ENCODE data around the gene GCM1.

Gene GCM1

GRCh38 chr6:53139841-53140413 lies 8.7 kb downstream of the GCM1 start:
- H3K79me2 ChIP-seq (ENCODE audit: insufficient read depth, low read length) = no peaks in the 10 kb centered on the region
- no peaks in the 10 kb centered on the region for H3K9me3 ChIP-seq (ENCODE audit: insufficient read depth, low read depth, low read length)
- no peaks in the 10 kb centered on the region for H3F3A ChIP-seq (ENCODE audit: low read depth)
- H3K4me3 ChIP-seq (ENCODE audit: low read length, poor library complexity, severe bottlenecking) = no peak overlapping the region
- no peak overlapping the region for H3K4me2 ChIP-seq (ENCODE audit: low read depth, low read length, poor library complexity, severe bottlenecking)
- no peaks in the 10 kb centered on the region for H3K9me2 ChIP-seq (replicated peaks; ENCODE audit: low read depth, low read length)
- H4K20me1 ChIP-seq (ENCODE audit: insufficient read depth, low read length, poor library complexity, severe bottlenecking) = no peaks in the 10 kb centered on the region
- H3K4me1 ChIP-seq (ENCODE audit: insufficient read depth, low read length, poor library complexity, severe bottlenecking) = no peaks in the 10 kb centered on the region
- TF ChIP-seq CTCF (conservative IDR thresholded peaks at IDR 0.05; ENCODE audit: low read length) = no peak
- no peak for TF ChIP-seq EZH2phosphoT487 (IDR thresholded peaks at IDR 0.05; ENCODE audit: borderline replicate concordance)
- no peaks in the 10 kb centered on the region for H3K27me3 ChIP-seq (ENCODE audit: insufficient read depth, low read length, poor library complexity, severe bottlenecking)
- no peak overlapping the region for H2AFZ ChIP-seq (ENCODE audit: low read length)
- no peaks in the 10 kb centered on the region for H3K36me3 ChIP-seq (ENCODE audit: insufficient read depth, low read length)
- no peak overlapping the region for H3K9ac ChIP-seq (ENCODE audit: low read depth, low read length, poor library complexity, severe bottlenecking)

GRCh38 chr6:53136000-53136609 lies 12.5 kb downstream of the GCM1 start:
- H3K27me3 ChIP-seq (ENCODE audit: insufficient read depth, low read length, poor library complexity, severe bottlenecking) = no peaks in the 10 kb centered on the region
- H3K9me2 ChIP-seq (replicated peaks; ENCODE audit: low read depth, low read length) = no peaks in the 10 kb centered on the region
- H3K9ac ChIP-seq (ENCODE audit: low read depth, low read length, poor library complexity, severe bottlenecking) = no peak overlapping the region
- H3K9me3 ChIP-seq (ENCODE audit: insufficient read depth, low read depth, low read length) = no peaks in the 10 kb centered on the region
- H3K4me3 ChIP-seq (ENCODE audit: low read length, poor library complexity, severe bottlenecking) = no peak overlapping the region
- TF ChIP-seq EZH2phosphoT487 (IDR thresholded peaks at IDR 0.05; ENCODE audit: borderline replicate concordance) = no peak
- TF ChIP-seq CTCF (conservative IDR thresholded peaks at IDR 0.05; ENCODE audit: low read length) = no peak
- H3K79me2 ChIP-seq (ENCODE audit: insufficient read depth, low read length) = no peaks in the 10 kb centered on the region
- no peaks in the 10 kb centered on the region for H4K20me1 ChIP-seq (ENCODE audit: insufficient read depth, low read length, poor library complexity, severe bottlenecking)
- no peak overlapping the region for H2AFZ ChIP-seq (ENCODE audit: low read length)
- no peaks in the 10 kb centered on the region for H3K36me3 ChIP-seq (ENCODE audit: insufficient read depth, low read length)
- H3K4me2 ChIP-seq (ENCODE audit: low read depth, low read length, poor library complexity, severe bottlenecking) = no peak overlapping the region
- H3K4me1 ChIP-seq (ENCODE audit: insufficient read depth, low read length, poor library complexity, severe bottlenecking) = peaks cover 6% of the 10 kb centered on the region
- H3F3A ChIP-seq (ENCODE audit: low read depth) = no peaks in the 10 kb centered on the region

GRCh38 chr6:53134601-53135235 lies 13.9 kb downstream of the GCM1 start:
- Histone ChIP-seq H3K79me2 (ENCODE audit: insufficient read depth, low read length) (no peaks in the 10 kb centered on the region), H3K9me3 (ENCODE audit: insufficient read depth, low read depth, low read length) (no peaks in the 10 kb centered on the region), H3K4me2 (ENCODE audit: low read depth, low read length, poor library complexity, severe bottlenecking) (no peak overlapping the region), H3K4me3 (ENCODE audit: low read length, poor library complexity, severe bottlenecking) (no peak overlapping the region), H3F3A (ENCODE audit: low read depth) (no peaks in the 10 kb centered on the region), H3K9me2 (replicated peaks; ENCODE audit: low read depth, low read length) (no peaks in the 10 kb centered on the region), H3K4me1 (ENCODE audit: insufficient read depth, low read length, poor library complexity, severe bottlenecking) (peaks cover 13% of the 10 kb centered on the region), H3K36me3 (ENCODE audit: insufficient read depth, low read length) (no peaks in the 10 kb centered on the region), H4K20me1 (ENCODE audit: insufficient read depth, low read length, poor library complexity, severe bottlenecking) (no peaks in the 10 kb centered on the region), H3K27me3 (ENCODE audit: insufficient read depth, low read length, poor library complexity, severe bottlenecking) (no peaks in the 10 kb centered on the region), H2AFZ (ENCODE audit: low read length) (no peak overlapping the region), H3K9ac (ENCODE audit: low read depth, low read length, poor library complexity, severe bottlenecking) (no peak overlapping the region)
- TF ChIP-seq EZH2phosphoT487 (IDR thresholded peaks at IDR 0.05; ENCODE audit: borderline replicate concordance) (no peak), CTCF (conservative IDR thresholded peaks at IDR 0.05; ENCODE audit: low read length) (no peak)

Measured in Loucy (cell line).